Neural cell (in vitro differentiated cells): ENCODE data around the gene FBLN2.

ENCODE experiments used
- CTCF ChIP-seq: fragments of 450-650 bp; IDR thresholded peaks from 2 replicates; pipeline ENCODE4 v1.5.1; 2014; ENCODE audit warnings: antibody characterized with exemption, mild to moderate bottlenecking, moderate library complexity; ENCODE audit not compliant: poor library complexity, severe bottlenecking
- SMC3 ChIP-seq: fragments of 450-650 bp; conservative IDR thresholded peaks from 2 replicates; pipeline ENCODE4 v1.6.1; 2014; ENCODE audit warnings: antibody characterized with exemption, mild to moderate bottlenecking, moderate library complexity; ENCODE audit not compliant: poor library complexity

GRCh38 chr3:13507570-13508339, 41.2 kb upstream of the FBLN2 start:
- no peak for TF ChIP-seq CTCF
- no peak for TF ChIP-seq SMC3
